HFFc6 (cell line): ENCODE measurements around the gene KRT8. TPM values are rescaled to one million over a fixed set of nuclear protein-coding genes. Genes with fewer than 3 reads are reported as not detected.

ENCODE experiments used
- DNase-seq: peaks from one replicate; pipeline ENCODE4 v3.0.0-alpha.2; 2018
- H3K27ac Mint-ChIP-seq: 2 replicates; pipeline ENCODE4 v1.8.0; 2020; ENCODE audit warnings: mild to moderate bottlenecking, mixed read lengths
- H3K27me3 Mint-ChIP-seq: 2 replicates; pipeline ENCODE4 v1.8.0; 2021; ENCODE audit warnings: mild to moderate bottlenecking, moderate library complexity, mixed read lengths; ENCODE audit not compliant: insufficient read depth
- H3K36me3 Mint-ChIP-seq: 2 replicates; pipeline ENCODE4 v1.8.0; 2021; ENCODE audit warnings: low read depth, mixed read lengths
- H3K4me1 Mint-ChIP-seq: 2 replicates; pipeline ENCODE4 v1.8.0; 2020; ENCODE audit warnings: low read depth, mixed read lengths
- H3K4me3 Mint-ChIP-seq: 2 replicates; pipeline ENCODE4 v1.8.0; 2020; ENCODE audit warnings: mild to moderate bottlenecking, moderate library complexity, mixed read lengths
- H3K9me3 Mint-ChIP-seq: 2 replicates; pipeline ENCODE4 v1.8.0; 2020; ENCODE audit warnings: mild to moderate bottlenecking, mixed read lengths
- total RNA-seq, 6 experiments: library from RNA; stranded (reverse); fragmentation: NEBNext Ultra II Directional; extraction: Animal tissue kit (Norgen Biotek cat#: 25700); gene quantifications; 2 replicates in 1 of 6; 3 replicates in 5 of 6; pipeline ENCODE4 v1.2.3, GENCODE V29; 2021
- TF ChIP-seq, protein P1 (sequence below): fragments of 200-600 bp; sonication (generic); IDR thresholded peaks from 2 replicates; pipeline ENCODE4 v1.5.0; 2021; ENCODE audit warnings: antibody characterized with exemption, mild to moderate bottlenecking

Gene KRT8
- total RNA-seq, 6 experiments from 2014 or later, result 41.4 to 50.4 (median 44.8) TPM

DNA sequence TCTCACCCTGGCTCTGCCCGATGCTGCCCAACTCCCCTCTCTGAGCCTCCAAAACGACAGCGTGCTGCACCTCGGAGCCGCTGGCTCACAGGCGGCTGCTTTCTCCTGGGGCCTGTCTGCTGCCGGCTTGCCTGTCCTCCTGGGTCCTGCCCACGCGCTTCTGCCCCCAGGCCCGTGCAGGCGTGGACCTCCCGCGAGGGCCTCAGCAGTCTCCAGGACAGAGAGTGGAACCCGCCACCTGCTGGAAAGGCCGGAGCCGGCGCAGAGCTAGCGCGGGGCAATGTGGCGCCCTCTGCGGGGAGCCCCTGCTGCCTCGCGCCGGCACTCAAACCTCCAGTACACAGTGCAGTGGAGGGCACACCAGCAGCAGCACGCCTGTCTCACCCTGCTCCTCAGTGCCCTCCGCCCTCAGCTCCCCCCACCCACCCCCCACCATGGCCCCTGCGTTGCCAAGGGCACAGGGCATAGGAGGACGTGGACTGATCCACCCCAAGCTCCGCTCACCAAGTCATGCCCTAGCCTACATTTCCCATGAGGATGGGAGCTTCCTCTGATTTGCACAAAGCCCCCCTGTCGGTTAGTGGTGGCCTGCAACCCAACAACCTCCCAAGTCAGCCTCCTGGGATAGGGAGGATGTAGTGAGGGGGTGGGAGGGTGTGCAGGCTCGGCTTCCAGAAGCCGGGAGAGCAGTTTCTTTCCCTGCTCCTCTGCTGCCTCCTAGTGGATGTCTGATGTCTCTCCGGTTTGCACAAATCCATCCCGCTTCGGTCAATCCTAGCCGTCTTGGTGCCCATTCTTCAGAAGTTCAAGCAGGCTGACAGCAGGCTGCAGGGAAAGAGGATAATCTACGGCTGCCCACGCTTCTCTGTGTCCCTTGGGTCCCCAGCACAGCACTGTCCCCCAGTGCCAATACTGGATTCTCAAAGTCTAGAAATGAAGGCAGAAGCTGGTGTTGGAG lies 25.2 kb downstream of the KRT8 start:
- Mint-ChIP-seq H3K4me1 (peaks cover 36% of the 10 kb centered on the region), H3K4me3 (peak overlapping the region; percentile 69), H3K36me3 (no peaks in the 10 kb centered on the region), H3K27ac (peak overlapping the region; percentile 40), H3K9me3 (no peaks in the 10 kb centered on the region), H3K27me3 (no peaks in the 10 kb centered on the region; the same call in 1 of the 2 replicates)
- peak; percentile 80 for DNase-seq
- TF ChIP-seq, protein P1, sequence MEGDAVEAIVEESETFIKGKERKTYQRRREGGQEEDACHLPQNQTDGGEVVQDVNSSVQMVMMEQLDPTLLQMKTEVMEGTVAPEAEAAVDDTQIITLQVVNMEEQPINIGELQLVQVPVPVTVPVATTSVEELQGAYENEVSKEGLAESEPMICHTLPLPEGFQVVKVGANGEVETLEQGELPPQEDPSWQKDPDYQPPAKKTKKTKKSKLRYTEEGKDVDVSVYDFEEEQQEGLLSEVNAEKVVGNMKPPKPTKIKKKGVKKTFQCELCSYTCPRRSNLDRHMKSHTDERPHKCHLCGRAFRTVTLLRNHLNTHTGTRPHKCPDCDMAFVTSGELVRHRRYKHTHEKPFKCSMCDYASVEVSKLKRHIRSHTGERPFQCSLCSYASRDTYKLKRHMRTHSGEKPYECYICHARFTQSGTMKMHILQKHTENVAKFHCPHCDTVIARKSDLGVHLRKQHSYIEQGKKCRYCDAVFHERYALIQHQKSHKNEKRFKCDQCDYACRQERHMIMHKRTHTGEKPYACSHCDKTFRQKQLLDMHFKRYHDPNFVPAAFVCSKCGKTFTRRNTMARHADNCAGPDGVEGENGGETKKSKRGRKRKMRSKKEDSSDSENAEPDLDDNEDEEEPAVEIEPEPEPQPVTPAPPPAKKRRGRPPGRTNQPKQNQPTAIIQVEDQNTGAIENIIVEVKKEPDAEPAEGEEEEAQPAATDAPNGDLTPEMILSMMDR, result peak; percentile 90

DNA sequence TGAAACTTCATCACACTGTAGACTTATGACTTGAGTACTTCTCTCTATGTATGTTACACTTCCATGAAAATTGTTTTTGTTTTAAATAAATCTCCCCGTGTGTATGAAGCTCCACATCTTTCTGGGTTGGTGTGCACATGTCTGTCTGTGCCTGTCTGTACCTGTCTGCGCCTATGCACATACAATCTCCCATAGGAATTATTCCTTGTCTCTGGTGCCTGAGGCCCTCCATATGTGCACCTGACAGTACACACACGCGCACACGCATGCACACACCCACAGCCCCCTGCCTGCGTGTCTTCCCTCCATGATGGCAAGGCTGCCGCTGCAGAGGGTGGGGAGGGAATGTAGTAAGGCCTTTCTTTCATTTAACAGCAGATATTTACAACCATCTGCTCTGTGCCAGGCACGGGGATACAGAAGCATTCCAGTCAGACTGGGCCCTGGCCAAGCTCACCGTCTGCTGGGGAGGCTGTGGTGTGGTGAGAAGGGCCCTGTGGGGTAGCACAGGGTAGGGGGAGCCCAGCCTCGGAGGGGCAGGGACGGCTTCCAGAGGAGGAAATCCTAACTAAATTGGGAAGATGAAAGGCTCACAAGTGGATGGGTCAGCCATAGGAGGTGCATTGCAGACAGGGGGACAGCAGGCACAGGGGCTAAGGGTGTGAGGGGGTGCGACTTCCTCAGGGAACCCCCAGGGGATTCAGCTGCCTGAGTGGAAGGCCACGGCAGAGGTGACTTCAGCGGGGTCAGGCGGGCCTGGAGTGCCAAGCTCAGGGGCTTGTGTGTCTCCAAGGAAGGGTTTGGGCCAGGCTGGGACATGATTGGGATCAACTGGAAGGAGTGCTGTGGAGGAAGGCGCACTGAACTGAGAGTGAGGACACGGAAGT lies 26.1 kb downstream of the KRT8 start:
- H3K27me3 Mint-ChIP-seq, result no peaks in the 10 kb centered on the region; the same call in 1 of the 2 replicates
- H3K36me3 Mint-ChIP-seq, result no peaks in the 10 kb centered on the region
- H3K9me3 Mint-ChIP-seq, result no peaks in the 10 kb centered on the region
- peak overlapping the region; percentile 40 for H3K27ac Mint-ChIP-seq
- H3K4me1 Mint-ChIP-seq, result peaks cover 38% of the 10 kb centered on the region
- TF ChIP-seq, protein P1, result no peak
- no peak for DNase-seq
- H3K4me3 Mint-ChIP-seq, result peak overlapping the region; percentile 69; the same call in 1 of the 2 replicates

DNA sequence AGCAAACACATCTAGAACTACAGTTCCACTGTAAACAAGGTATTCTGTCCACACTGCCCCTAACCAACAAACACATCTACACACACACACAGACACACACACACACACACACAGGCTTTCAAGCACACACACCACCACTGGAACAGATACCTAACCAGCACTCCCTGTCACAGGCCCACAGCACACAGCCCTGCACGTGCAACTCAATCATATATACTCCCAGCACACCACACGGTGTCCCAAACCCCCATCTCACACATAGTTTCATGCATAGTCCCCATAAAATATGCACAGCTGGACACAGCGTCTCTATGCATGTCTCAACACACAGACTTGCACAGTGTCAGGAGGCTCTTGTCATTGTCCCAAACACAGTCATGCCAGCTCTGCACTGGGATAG lies 27.6 kb downstream of the KRT8 start:
- no peak overlapping the region for H3K4me3 Mint-ChIP-seq
- no peaks in the 10 kb centered on the region for H3K36me3 Mint-ChIP-seq
- no peaks in the 10 kb centered on the region; the same call in 1 of the 2 replicates for H3K27me3 Mint-ChIP-seq
- no peaks in the 10 kb centered on the region for H3K9me3 Mint-ChIP-seq
- no peak overlapping the region for H3K27ac Mint-ChIP-seq
- TF ChIP-seq, protein P1, result no peak
- H3K4me1 Mint-ChIP-seq, result peaks cover 51% of the 10 kb centered on the region
- no peak for DNase-seq

DNA sequence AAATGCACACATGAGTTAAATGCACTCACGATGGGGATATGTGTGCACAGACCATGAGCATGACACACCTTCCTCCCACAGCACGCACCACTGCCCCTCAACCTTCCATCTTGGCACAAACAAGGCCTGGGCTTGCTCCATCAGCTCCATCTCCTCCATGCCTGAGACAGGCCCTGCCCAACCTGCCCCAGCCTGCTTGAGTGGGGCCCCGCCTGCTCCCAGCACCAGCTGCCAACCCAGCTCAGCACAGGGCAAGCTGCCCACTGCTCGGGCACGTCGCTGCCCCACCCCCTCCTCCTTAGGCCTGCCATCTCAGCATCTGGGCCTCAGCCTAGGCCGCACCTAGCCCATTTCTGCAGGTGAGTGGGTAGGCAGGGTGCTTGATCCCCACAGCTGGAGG lies 28.5 kb downstream of the KRT8 start:
- H3K27ac Mint-ChIP-seq, result no peak overlapping the region
- no peaks in the 10 kb centered on the region for H3K36me3 Mint-ChIP-seq
- H3K4me3 Mint-ChIP-seq, result no peak overlapping the region
- peaks cover 60% of the 10 kb centered on the region for H3K4me1 Mint-ChIP-seq
- H3K9me3 Mint-ChIP-seq, result no peaks in the 10 kb centered on the region
- no peaks in the 10 kb centered on the region; the same call in 1 of the 2 replicates for H3K27me3 Mint-ChIP-seq
- TF ChIP-seq, protein P1, result no peak
- no peak for DNase-seq
